HG02588 (cell line): ENCODE data around the gene EYS.
"Not testable (repeated sequence)": the region's sequence is repeated elsewhere in the genome, so short reads cannot be mapped to it uniquely, and the experiment has no call there.

Experiments used
- ATAC-seq: cut with Tn5 transposase; IDR thresholded peaks from one replicate; pipeline ENCODE4 v1.9.1; 2021; ENCODE audit warnings: mild to moderate bottlenecking, moderate library complexity; ENCODE audit not compliant: unreplicated experiment

The EYS gene

GRCh38 chr6:63808576-63808975 lies 1898.5 kb downstream of the EYS start:
- no peak for ATAC-seq

- ATAC-seq, result no peak
Measured at GRCh38 chr6:63807056-63807455, 1900.0 kb downstream of the EYS start.

DNA sequence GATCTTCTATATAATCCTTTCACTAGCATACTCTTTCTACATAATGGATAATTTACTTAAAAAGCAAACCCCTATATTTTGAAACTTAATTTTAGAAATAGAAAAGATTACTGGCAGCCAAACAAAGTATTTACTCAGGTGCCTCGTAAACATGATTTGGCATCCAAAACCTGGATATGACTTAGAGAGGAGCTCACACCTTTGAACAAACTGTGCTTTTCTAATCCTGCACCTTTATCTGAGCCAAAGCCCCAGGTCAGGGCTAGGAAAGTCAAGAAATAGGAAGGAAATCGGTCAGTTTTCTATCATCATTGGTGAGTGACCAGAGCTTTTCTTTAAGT lies 1900.5 kb downstream of the EYS start:
- ATAC-seq, result no peak

GRCh38 chr6:63805808-63806572 lies 1901.0 kb downstream of the EYS start:
- no peak for ATAC-seq

DNA sequence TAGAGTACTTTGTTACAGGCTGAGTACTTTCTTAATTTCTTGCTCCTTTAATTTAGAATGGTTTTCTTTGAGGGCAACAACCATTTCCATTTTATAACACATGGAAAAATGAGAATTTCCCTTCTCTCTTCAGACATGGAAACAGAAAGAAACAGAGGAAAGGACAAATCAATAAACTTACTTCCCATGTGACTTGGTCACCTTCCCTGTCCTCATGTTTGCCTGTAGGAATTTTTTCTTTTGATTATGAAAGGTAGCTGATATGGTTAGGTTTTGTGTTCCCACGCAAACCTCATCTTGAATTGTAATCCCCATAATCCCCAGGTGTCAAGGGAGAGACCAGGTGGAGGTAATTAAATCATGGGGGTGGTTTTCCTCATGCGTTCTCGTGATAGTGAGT lies 1901.7 kb downstream of the EYS start:
- ATAC-seq, result no peak

DNA sequence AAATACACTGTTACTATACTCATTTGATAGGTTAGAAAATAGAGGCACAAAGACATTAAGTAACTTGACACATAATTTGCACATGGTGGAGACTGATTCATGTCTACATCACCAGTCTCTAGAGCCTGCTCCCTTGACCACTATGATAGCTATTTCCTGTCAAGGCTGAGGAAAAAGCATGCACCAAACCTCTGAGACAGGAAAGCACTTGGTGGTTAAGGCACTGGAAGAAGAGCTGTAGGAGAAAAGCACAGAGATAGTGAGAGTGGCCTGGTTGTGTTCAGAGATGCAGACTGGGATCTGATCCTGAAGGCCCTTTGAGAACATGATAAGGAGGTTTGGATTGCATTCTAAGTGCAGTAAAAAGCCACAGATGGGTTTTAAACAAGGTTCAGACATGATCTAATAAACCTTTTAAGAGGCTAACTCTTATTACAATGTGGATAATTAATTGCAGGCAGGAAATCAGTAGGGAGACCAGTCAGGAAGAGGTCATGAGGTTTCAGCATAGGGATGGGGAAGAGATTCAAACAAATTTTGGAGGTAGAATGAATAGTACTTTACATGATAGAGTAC lies 1902.6 kb downstream of the EYS start:
- no peak for ATAC-seq

DNA sequence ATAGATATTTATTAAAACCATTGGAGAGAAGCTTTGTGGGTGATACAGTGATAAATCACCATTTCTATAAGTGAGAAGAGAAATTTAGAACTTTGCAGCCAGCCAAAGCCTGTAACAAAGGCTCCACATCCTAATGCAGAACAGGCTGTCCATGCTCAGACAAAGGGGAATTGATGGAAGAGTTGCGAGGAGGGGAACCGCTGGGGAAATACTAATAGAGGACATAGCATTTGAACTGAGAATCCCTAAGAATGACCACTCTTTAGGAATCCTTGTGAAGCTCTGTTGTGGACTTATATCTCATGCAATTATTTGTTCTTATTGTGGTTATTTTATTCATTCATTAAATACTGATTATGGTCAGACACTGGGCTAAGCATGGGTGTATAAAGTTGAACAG lies 1903.7 kb downstream of the EYS start:
- ATAC-seq, result no peak

DNA sequence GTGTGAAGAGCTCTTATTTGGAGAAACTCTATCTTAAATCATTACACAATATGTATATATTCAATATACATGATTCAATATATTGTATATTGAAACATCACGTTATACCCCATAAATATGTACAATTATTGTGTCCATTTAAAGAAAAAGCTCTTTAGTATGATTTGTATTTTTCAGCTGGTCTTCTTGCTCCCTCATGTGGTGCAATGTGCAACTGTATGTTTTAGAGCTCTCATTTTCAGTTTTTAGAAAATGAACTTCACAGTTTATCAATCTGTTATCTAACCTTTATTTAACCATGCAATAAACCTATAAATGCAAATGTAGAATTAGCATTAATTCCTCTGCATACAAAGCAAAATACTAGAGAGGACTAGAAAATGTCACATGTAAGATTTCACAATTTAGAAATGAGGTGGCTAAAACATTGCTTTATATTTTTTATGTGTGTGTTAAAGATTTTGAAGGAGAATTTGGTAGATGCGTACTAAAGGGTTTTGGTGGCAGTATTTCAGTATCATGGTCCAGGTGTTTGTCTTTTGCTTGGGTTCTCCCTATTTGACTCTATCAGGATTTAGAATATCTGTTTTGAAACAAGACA lies 1904.3 kb downstream of the EYS start:
- no peak for ATAC-seq

GRCh38 chr6:63800386-63800785 lies 1906.6 kb downstream of the EYS start:
- ATAC-seq, result not testable (repeated sequence)

DNA sequence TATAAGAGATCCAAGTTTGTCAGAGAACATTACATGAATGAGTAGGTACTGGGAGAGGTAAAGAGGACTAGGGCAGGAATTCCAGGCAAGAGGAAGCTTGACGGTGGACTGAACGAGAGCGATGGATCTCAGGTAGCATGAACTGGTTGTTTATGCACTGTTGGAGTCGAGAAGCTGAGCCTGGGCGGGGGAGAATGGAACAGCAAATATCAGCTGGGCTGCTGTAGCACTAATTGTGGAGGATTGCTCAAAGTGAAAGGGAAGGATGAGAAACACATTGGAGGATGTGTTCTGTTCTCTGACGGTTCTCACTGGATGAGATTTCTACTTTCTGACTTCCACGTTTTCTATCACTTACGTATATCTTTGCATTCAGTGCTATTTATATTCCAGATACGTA lies 1907.2 kb downstream of the EYS start:
- ATAC-seq, result no peak

- ATAC-seq, result no peak
Measured at GRCh38 chr6:63799313-63799712, 1907.7 kb downstream of the EYS start.

DNA sequence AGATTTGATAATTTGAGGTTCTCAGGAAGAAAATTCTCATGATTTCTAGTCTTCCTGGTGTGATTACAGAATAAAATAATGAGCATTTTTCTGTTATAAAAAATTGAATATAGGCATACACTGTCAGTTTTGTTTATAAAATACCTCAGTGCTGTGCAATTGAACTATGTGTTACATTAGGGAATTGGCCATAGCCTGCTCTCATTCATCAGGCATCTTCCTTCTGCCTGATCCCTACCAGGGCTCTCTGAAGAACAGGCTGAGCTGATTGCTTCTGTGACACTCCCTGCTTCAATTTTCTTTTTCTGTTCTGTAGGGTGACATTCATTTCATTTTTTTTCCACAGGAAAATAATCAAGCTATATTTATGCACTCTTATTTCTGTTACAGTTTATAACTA lies 1908.6 kb downstream of the EYS start:
- ATAC-seq, result no peak

- ATAC-seq, result no peak
Measured at GRCh38 chr6:63797721-63798120, 1909.3 kb downstream of the EYS start.

DNA sequence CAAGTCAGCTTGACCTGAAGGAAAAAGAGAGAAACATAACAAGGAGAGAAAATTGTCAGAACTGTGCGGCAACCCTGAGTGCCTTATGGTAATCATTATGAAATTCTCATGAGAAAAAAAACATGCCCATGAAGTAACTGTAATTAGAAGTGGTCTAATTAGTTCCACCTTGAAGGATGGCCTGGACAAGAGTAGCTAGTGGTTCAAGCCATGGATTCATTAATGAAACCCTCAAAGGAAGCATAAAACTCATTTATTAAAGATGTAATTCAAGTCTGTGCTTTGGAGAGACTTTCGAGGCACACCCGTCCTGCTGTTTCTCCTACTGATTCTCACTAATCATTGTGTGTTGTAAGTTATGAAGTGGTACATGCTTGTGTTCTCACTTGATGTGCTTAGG lies 1911.2 kb downstream of the EYS start:
- no peak for ATAC-seq

DNA sequence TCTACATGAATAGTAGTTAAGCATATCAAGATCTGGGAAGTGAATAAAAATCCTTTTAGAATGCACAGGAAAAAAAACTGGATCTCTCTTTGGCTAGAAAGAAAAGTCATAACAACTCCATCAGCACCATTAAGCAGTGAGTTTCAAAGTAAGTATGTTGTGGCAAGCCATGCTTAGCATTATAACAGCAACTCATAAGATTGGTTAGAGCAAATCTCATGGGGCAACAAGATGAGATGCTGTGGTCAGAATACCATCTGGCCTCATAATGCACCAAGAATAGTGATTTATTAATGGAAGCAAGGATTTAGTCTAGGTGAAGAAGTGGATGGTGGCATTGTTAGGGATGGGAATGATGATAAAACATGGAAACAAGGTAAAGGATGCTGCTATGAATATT lies 1912.0 kb downstream of the EYS start:
- ATAC-seq, result no peak

- ATAC-seq, result no peak
Measured at GRCh38 chr6:63793465-63794137, 1913.4 kb downstream of the EYS start.

- no peak for ATAC-seq
Measured at GRCh38 chr6:63792736-63793464, 1914.1 kb downstream of the EYS start.

DNA sequence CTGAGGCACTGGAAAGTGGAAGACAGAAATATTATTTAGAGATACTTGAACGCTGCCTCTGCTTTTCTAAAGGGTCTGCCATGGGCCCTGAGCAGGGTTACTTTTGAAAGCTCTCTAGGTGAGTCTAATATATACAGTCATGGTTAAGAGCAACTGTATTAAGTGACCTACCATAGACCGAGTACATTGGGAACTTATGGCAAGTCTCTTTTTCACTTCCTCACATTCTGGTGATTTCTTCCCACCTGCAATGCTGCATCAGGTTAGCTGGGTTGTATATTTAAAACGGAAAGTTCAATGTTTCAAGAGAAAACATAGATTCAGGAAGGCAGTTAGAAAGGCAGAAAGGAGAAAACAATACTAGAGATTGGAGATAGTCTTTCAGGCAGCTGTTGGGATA lies 1916.7 kb downstream of the EYS start:
- ATAC-seq, result no peak

DNA sequence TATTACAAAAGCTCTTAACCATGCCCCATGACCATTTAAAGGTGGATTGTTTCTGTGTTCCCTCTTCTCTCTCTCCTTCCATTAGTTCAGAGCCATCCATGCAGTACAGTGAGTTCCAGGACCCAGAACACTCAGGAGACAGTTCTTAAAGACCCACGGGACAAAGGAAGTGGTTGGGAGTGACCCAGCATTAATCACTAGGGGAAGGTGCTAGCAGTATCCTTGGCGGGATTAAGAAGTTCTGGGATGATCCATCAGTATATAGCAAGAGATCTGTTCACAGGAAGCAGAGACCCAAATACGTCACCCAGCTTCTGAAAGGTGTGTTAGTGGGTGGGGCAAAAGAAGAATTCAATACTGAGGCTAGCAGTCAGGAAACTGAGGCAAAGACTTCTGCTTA lies 1917.3 kb downstream of the EYS start:
- no peak for ATAC-seq

DNA sequence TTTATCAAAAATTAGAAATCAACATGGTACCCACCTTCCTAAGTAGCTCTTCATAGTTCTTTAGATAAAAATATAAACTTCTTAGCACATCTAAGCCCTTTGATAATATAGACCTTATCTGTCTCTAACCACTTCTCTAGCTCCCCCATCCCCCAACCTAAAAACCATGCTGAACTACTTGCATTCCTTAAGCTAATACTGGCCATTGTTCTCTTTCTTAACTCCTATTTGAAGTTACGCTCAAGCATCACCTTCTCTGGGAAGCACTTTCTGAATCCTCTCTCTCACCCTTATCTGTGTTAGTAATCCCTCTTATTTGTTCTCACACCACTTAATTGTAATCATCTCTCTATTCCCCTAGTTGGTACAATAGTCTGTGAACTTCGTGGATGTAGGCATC lies 1918.5 kb downstream of the EYS start:
- ATAC-seq, result no peak

DNA sequence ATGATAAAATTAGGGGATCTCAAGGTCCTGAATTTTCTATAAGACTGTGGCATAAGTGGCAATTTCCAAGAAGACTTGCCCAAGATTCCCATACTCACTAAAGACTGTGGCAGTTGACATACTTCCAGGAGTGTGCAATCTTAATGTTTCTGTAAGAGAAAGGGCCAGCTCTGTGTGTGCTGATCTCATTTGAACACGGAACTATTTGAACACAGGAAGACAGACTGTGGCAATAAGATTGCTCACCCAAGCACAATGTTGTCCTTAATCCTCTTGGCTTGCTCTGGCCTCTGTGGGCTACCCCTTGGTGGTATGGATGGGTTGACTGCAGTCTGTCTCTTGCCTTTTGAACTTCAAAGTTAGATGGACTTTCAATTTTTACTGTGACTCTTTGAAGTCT lies 1920.0 kb downstream of the EYS start:
- no peak for ATAC-seq
